NCI-H82 treated with DMSO at 0.1 percent for 48 hours (cell line): ENCODE measurements around the gene ASTL.
"Not testable (repeated sequence)": the region's sequence is repeated elsewhere in the genome, so short reads cannot be mapped to it uniquely, and the experiment has no call there.

Experiments used
- DNase-seq: peaks from one replicate; lab custom pipeline; 2025; ENCODE audit not compliant: unreplicated experiment; lab: John Stamatoyannopoulos, UW

ASTL gene

DNA sequence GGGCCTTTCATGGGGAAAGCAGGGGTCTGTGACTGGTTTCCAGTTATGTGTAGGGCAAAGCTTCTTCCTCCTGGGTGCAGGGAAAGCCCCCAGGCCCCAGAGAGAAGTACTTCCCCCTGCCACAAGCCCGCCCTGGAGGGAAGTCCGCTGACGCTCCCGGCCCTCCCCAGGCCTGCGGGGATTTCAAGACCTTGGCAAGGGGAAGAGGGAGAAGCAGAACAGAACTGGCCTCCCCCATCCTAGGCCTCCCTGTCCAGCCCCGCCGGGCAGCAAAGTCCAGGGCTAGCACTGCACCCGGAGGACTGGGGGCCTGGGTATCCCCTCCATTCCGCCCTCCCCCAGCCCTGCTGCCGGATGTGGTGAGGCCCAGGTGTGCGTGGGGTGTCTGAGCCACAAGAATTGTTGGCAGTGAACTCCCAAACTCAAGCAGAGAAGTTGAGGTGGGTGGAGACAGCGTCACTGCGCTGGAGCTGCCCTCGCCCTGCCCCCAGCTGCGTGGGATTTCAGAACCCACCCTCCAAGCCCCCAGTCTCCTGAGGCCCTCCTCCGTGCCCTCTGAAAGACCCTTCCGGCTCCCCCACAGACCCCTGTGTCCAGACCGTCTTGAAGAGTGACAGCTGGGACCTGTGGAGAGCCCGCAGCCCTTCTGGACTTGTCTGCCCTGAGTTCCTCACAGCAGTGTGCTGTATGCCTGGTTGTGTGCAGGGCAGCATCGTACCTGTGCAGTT, 8.0 kb upstream of the ASTL start:
- no peak for DNase-seq

DNA sequence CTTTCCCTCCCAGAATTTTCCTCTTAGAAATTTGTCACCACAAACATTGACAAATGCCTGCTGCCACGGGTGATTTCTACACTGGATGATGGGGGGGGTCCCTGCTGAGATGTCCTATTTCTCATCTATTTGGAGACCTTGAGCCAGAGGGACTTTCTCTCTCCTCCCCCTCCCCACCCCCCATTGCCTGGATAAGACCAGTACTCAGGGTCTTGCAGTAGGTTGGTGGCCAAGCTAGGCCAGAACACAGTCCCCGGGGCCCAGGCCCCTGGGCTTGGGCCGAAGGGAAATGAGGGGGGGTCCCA, 7.5 kb upstream of the ASTL start:
- DNase-seq = no peak

DNA sequence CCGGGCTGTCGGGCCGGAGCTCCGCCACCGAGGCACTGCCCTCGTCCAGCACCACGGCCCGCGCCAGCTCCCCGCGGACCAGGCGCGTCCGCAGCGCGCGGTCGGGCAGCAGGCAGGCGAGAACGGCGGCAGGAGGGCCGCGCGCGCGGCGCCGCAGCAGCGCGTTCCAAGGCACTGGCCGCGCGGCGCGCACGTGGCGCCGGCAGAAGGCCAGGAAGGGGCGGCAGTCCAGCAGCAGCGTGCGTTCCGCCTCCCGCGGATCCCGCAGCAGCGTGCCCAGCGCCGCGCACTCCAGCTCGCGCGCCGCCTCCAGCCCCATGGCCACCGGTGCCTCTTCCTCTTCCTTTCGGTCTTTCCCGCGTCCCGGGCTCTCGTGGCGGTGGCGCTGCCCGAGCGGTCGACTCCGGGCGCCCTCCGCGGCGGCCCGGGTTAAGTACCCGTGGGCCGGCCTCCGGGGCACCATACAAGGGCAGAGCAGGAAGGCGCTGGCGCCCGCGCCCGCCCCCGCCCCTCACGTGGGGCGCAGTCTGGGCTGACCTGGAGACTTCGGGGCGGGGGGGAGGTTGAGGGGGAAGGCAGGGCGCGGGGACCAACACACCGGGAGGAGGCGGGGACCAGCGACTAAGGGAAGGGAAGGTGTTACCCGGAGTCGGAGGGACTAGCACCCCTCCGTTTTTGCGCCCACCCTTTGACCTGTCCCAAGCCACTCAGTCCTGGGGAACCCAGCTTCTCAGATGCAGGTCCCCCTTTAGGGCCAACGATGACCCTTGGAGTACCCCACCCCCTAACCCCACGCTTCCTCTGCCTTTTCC, 6.9 kb upstream of the ASTL start, which contains the start of gene DUSP2:
Gene DUSP2, minus strand, starts transcription at position 405 of the 812 bp plus-strand sequence. Its CDS starts 86 bp downstream, at position 319.
- no peak for DNase-seq

DNA sequence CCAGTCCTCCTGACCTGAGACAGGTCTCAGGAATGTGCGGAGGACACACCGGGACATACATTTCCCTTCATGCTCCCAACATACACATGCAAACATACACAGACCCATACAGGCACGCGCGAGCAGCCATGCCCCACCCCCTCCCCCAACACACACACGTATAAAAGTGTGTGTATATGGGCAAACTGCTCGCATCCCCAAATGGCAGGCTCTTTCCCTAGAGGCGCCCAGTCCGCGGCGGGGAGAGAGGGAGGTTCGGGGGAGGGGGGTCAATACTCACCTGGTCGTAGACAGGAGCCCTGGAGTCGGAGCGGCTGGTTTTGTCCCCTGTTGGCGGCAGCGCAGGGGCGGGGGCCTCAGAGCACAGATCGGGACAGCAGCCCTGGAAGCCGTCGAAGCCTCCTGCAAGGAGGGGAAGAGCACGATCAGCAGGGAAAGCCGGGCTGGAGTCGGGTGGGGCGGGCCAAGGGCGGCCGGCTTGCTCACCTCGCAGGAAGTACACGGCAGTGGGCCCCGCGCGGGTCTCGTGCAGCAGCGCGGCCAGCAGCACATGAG, 6.3 kb upstream of the ASTL start:
- no peak for DNase-seq

DNA sequence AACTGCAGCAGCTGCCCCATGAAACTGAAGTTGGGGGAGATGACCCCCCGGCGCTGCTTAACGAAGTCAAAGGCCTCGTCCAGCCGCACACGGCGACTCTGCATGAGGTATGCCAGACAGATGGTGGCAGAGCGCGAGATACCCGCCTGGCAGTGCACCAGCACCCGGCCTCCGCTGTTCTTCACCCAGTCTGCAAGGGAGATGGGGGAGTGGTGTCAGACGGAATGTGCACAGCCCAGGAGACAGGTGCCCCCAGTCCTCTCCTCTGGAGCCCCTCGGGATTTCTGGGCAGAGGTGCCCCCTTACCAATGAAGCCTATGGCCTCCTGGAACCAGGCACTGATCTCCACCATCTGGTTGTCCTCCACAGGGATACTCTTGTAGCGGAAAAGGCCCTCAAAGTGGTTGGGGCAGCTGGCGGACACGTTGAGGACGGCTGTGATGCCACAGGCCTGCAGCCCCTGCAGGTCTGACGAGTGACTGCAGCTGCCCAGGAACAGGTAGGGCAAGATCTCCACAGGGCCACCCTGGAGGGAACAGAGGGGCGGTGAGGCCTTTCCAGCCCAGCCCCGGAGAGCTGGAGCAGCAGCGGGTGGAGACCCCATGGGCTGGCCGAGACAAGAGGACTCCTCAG, 5.7 kb upstream of the ASTL start:
- no peak for DNase-seq

DNA sequence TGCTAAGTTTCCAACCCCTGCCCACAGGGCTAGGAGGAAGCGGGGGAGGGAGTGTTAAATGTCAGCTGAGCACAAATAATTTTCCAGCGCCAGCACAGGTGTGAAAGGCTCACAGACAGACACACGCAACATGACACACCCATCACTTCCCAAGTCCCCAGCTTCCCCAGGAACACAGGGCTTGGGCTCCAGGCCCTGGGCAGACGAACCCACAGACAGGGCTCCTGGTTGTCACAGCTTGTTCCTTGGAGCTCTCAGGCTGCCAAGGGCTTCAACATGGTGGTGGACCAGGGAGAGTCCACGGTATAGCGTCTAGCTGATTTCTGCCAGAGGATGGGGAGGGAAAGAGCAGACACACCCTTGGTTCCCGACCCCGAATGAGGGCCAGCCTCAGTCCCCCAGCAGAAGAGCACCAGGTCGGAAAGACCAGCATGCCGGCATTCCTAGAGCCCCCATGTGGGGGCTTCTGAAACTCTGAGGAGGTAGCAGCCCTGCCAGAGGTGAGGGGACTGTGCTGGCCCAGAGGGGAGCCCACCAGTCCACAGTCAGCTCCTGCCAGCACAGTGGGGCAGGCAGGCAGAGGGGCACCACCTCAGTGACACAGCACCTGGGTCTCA, 5.0 kb upstream of the ASTL start:
- no peak for DNase-seq

DNA sequence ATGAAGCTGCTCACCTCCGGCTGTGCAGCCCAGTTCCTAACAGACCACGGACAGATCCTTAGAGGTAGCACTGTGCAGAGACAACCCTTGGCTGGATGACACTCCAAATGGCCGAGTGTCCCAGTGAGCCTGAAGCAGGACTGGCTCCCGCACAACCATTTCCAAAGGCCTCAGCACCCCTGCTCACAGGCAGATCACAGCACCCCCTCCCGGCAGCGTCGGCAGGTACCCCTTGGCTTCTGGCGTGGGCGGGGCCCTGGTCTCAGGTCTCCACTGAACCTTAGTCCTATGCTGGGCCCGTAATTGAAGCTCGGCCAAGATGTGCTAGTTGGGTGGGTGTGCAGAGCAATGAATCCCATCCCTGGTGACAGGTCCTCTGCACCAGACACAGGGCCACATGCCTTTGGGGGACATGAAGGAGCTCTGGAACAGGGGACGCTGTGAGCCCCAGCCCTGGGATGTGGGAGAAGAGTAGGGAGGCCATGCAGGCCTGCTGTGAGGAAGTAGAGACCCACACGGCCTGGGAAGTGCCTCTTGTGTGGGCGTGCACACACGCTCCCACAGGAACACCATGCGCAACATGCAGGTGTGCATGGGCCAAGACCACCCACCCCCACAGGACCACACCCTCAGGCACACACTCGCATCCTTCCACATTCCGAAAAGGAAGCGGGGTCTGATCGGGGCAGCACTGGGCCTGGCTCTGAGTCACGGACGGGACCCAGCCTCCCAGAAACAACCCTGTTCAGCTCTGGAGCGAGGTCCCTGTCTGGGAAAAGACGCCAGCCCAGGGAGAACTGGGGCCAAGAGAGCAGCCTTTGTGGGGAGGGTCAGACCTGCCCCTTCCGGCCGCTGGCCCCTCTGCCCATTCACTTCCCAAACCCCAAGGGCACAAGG, 4.2 kb upstream of the ASTL start:
- DNase-seq = no peak

DNA sequence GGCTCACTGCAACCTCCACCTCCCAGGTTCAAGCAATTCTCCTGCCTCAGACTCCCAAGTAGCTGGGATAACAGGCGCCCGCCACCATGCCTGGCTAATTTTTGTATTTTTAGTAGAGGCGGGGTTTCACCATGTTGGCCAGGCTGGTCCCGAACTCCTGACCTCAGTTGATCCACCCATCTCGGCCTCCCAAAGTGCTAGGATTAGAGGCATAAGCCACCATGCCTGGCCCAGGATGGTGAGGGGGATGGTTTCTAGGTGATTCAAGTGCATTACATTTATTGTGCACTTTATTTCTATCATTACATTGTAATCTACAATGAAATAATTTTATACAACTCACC, 3.3 kb upstream of the ASTL start:
- not testable (repeated sequence) for DNase-seq

DNA sequence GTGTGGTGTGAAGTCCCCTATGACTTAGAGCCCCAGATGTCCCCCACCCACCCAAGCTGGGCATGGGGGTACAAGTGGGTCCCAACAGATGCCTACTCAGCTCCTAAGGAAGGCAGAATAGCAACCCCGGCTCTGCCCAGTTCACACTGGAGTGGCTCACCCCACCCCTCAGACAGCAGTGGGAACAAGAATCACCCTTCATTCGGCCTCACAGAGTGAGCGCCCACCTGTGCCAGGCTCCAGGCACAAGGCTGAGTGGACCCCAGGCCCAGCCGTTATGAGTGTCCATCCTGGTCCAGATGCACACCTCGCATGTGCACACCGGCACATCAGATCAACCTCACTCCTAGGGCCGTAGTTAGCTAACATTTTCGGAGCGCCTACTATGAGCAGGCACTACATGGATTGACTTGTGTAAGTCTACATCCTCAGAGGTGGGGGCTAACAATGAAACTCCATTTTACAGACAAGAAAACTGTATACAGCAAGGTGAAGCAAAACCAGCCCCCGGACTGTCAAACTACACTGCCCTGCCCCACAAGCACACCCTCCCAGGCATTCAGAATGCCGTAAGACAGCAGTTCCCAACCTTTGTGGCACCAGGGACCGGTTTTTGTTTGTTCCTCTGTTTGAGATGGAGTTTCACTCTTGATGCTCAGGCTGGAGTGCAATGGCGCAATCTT, 2.8 kb upstream of the ASTL start:
- no peak for DNase-seq

DNA sequence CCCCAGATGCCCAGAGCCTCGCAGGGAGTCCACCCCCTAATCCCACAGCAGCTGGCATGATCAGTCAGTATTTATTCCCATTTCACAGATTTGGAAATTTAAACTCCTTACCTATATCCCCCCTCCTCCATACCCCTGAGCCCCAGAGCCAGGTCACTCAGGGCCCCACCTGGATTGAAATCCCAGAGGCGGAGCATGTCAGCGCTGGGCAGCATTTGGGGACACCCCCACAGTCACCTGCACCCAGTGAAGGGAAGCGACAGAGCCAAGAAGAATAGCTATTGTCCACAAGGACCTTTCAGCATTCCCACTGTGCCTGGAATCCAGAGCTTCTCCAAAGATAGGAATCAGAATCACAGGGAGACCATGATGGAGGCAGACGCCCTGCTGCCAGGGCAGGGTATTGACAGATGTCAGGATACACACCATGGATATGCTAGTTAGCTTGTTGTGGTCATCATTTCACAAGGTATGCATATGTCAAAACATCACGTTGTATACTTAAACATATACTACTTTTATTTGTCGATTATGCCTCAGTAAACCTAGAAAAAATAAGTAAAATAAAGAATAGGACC, 968 bp upstream of the ASTL start:
- no peak for DNase-seq

DNA sequence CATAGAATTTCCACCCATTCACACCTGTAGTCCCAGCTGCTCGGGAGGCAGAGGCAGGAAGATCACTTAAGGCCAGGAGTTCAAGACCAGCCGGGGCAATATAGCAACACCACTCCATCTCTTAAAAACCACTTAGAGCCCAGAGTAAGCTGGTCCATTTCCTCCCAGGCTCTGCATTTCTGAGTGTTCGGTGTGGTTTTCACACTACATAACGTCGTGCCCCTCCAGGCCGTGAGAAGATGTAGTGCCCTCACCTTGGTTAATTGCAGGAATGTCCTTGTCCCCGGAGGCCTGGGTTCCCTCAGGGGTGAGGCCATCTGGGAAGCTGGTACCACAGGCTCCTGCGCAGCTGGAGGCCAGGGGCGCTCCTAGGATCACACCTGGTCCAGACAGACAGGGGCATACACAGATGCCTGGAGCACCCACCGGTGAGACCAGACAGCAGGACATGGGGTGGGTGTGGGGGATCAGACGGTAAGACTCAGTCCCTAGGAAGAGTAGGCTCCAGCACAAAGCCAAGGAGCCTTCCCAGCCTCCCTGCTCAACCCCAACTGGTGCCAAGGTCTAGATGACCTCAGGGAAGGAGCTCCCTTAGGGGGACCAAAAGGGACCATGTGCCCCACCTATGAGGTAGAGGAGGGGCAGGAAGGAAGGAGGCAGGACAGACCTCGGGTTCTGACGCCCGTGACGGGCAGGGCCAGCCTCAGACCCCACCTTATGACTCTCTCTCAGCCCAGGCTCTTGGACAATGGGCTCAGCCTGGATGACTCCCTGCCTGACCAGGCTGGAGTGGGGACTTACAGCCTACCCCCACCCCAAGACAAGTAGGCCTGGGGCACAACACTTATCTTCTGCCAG, 752 bp downstream of the ASTL start:
- DNase-seq = no peak

DNA sequence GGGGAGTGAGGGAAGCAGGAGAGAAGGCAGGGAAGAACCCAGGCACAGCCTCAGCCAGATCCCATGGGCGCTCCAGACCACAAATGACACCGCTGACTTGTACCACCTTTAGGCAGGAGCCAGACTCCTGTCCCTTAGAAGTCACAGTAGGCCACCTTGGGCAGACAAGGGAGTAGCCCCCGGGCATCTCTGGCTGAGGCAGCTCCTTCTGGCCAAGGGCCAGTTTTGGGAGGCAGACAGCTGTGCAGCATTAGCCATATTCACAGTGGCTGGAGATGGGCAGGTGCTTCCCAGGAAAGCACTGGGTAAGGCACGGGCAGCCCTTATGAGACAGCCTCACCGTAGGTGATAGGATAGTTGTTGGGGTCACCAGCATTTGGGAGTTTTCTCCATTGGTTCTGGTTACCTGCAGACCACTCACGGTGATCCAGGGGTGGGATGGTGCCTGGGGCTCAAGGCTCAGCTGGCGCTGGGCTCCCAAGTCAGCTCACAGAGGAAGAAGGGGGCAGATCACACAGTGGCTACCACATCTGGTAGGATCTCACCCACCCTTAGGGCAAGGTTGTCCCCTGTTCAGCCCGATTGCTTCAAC, 2.1 kb downstream of the ASTL start:
- no peak for DNase-seq

DNA sequence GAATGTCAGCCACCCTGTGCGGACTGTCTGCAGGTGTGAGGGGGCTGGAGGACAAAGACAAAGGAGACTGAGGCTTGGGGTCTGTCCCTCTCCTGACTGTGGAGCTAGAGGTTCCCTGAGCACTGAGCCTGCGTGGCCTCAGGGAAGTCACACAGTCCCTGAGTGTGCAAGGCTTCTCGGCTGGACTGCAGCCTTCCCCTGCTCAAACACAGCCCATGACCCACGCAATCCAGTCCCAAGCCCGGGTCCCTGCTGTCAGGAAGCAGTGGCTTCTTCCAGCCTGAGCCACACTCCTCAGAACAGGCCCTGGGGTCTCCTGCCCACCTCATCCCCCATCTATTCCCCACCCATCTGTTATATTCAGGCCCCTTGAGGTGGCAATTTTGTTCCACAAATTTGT, 2.7 kb downstream of the ASTL start:
- no peak for DNase-seq

DNA sequence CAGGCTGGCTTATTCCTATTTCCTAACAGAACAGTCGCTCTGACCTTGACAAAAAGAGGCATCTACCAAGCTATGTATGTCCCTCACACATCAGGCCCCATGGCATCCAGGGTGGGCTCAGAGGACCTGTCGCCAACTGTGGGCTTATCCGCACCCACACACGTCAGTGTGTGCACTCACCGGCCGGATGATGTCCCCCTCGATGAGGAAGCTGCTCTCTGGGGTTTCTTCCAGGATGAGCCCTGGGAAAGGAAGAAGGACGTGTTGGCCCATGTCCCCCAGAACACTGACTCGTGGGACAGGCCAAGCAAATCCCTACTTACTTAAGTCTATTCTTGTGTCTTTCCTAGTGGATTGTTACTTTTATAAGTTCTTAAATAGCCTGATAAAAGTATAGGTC, 3.1 kb downstream of the ASTL start:
- DNase-seq = no peak

DNA sequence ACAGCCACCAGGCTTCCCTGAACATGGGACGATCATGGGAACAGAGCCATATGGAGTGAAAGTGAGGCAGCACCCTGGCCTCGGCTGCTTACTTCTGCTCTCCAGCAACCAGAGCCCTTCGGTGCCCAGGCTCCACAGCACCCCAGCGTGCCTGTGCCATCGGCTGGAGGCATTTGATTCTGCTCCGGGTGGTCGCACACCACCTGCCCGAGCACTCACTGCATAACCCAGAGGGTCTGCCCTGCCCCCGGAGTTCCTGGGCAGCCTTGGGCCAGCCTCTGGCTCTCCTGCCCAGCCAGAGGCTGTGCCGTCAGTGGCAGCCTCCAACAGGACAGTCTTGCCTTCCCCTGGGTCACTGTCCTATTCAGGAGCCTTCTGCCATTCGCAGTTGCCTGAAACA, 3.9 kb downstream of the ASTL start:
- no peak for DNase-seq

DNA sequence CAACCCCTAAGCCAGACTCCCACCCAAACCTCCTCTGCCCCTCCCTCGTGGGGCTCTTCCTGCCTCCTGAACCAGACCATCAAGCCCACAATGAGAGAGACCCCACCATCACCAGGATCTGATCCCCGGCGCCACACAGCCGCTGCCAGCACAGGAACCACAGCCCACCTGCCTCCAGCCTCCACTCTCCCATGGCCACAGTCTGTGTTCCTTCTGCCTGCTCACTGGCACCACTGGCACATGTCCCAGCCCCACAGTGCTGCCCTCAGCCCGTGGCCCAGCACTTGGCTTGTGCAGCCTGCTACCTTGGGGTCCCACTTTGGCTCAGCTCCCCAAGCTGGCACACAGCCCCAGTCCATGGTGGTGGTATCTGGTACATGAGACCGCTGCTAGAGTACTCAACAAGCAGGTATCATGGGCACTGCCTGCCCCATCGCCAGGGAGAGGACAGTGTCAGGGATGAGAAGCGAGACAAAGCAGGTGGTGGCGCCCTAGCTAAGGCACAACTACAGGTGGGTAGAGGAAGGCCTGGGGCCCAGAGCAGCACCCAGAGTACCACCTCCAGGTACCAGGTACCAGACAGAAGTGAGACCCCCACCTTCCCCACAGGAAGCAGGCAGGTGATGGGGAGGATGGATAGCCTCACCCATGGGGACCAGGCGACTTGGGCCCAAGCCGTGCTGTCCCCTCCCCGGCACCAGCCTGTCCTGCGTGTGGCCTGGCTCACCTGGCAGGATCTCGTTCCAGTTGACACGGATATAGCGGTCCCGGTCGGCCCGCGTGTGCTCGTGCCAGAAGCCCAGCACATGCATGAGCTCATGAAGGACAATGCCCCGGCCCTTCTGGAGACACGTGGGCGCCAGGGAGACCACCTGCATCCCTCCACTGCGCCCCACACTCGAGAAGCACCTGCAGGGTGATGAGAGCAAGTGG, 6.2 kb downstream of the ASTL start:
- no peak for DNase-seq

DNA sequence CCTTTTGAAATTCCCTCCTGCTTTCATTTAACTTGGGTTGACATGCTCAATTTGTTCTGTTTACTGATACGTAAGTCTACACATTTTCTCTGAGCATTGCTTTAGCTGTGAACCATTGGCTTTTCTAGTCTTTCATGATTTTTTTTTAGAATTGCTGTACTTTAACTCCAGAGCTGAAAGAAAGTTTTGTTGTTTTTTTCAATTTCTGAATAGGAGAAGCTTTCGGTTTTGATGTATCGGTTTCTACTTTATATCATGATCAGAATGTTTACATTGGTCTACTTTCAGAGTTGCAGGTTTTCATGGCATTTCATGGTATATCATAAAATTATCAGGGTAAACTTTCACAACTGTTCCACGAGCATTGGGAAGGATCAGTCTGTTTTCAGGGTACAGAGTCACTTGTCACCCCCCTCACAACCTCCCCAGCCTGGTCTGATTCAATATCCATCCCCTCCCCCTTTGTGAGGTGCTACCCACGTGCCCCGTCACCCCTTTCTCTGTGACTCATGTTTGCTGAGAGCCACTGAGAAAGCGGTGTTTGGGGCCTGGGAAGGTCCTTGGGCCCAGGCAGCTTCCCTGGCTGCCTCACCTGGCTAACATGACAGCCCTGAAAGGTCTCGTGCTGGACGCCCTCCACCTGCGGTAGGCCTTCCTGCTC, 7.0 kb downstream of the ASTL start:
- DNase-seq = no peak
